Measurements from ENCODE around the gene FREY1. TPM values are rescaled to one million over a fixed set of nuclear protein-coding genes. Genes with fewer than 3 reads are reported as not detected.

The FREY1 gene
- total and polyA plus RNA-seq, 2 donors (not counting 1 experiment from before 2014, with no cell fraction given) = 0.83 TPM; not detected in 1

- Histone ChIP-seq H3K4me1 (ENCODE audit: control insufficient read depth, extremely low read depth, insufficient read depth, low read length) (peaks cover 2% of the 10 kb centered on the region), H3K27me3 (ENCODE audit: control insufficient read depth, insufficient read depth, low read length) (peaks cover 23% of the 10 kb centered on the region), H3K9ac (ENCODE audit: insufficient read depth, low read length) (no peak overlapping the region), H2AFZ (ENCODE audit: low read length) (no peak overlapping the region), H3K36me3 (ENCODE audit: control insufficient read depth, insufficient read depth, low read length) (no peaks in the 10 kb centered on the region), H3K79me2 (ENCODE audit: control insufficient read depth, insufficient read depth, low read length) (peaks cover 16% of the 10 kb centered on the region), H3K4me2 (ENCODE audit: extremely low read depth, insufficient read depth, low read length) (no peak overlapping the region), H3K9me3 (ENCODE audit: control insufficient read depth, insufficient read depth, low read depth, low read length) (no peaks in the 10 kb centered on the region), H3K27ac (ENCODE audit: insufficient read depth, low read length) (no peak overlapping the region), H4K20me1 (ENCODE audit: control insufficient read depth, extremely low read depth, insufficient read depth, low read length) (no peaks in the 10 kb centered on the region), H3K4me3 (replicated peaks in 1 of 4; ENCODE audit: control extremely low read depth in 1 of 4, insufficient read depth in 1 of 4, low read depth in 3 of 4, low read length in 4 of 4) (no peak overlapping the region)
- DNase-seq (ENCODE audit: low read depth in 2 of 2) = no peak
- no peak for TF ChIP-seq EZH2 (IDR thresholded peaks at IDR 0.05; ENCODE audit: low read length, missing control alignments)
- no peak for TF ChIP-seq CTCF (conservative IDR thresholded peaks at IDR 0.05 in 1 of 2, IDR thresholded peaks at IDR 0.05 in 1 of 2; ENCODE audit: low read depth in 1 of 2, low read length in 2 of 2)
Observed at GRCh38 chr11:45920531-45921477, 13.7 kb upstream of the FREY1 start.

GRCh38 chr11:45919806-45920530, 12.9 kb upstream of the FREY1 start:
- H3K4me2 ChIP-seq (ENCODE audit: extremely low read depth, insufficient read depth, low read length) = no peak overlapping the region
- H3K79me2 ChIP-seq (ENCODE audit: control insufficient read depth, insufficient read depth, low read length) = peaks cover 18% of the 10 kb centered on the region
- no peaks in the 10 kb centered on the region for H4K20me1 ChIP-seq (ENCODE audit: control insufficient read depth, extremely low read depth, insufficient read depth, low read length)
- H3K27ac ChIP-seq (ENCODE audit: insufficient read depth, low read length) = no peak overlapping the region
- no peaks in the 10 kb centered on the region for H3K9me3 ChIP-seq (ENCODE audit: control insufficient read depth, insufficient read depth, low read depth, low read length)
- no peak overlapping the region for H3K4me3 ChIP-seq (replicated peaks in 1 of 4; ENCODE audit: control extremely low read depth in 1 of 4, insufficient read depth in 1 of 4, low read depth in 3 of 4, low read length in 4 of 4)
- H3K36me3 ChIP-seq (ENCODE audit: control insufficient read depth, insufficient read depth, low read length) = peaks cover 2% of the 10 kb centered on the region
- DNase-seq (ENCODE audit: low read depth in 2 of 2) = no peak
- H2AFZ ChIP-seq (ENCODE audit: low read length) = no peak overlapping the region
- H3K27me3 ChIP-seq (ENCODE audit: control insufficient read depth, insufficient read depth, low read length) = peaks cover 23% of the 10 kb centered on the region
- H3K9ac ChIP-seq (ENCODE audit: insufficient read depth, low read length) = no peak overlapping the region
- TF ChIP-seq EZH2 (IDR thresholded peaks at IDR 0.05; ENCODE audit: low read length, missing control alignments) = no peak
- no peak for TF ChIP-seq CTCF (conservative IDR thresholded peaks at IDR 0.05 in 1 of 2, IDR thresholded peaks at IDR 0.05 in 1 of 2; ENCODE audit: low read depth in 1 of 2, low read length in 2 of 2)
- peaks cover 2% of the 10 kb centered on the region for H3K4me1 ChIP-seq (ENCODE audit: control insufficient read depth, extremely low read depth, insufficient read depth, low read length)
